IMR-90 (cell line): ENCODE measurements around the gene RGS16. TPM values are rescaled to one million over a fixed set of nuclear protein-coding genes. Genes with fewer than 3 reads are reported as not detected.

ENCODE experiments used
- ATAC-seq: fragments of 200-7000 bp; cut with Tn5 transposase; 2 replicates; pipeline ENCODE4 v1.9.1; 2020; ENCODE audit warnings: low read depth, mild to moderate bottlenecking, moderate library complexity
- BruUV-seq: library from RNA; stranded (reverse); fragments of 400-500 nt; replicated peaks from 2 replicates; lab custom pipeline; 2021; lab: Mats Ljungman, UMichigan
- CTCF ChIA-PET: fragments of 300-600 bp; formaldehyde crosslinking; extraction: SDS; loops from one replicate; lab custom pipeline; 2021; ENCODE audit warnings: antibody characterized with exemption; lab: Yijun Ruan, JAX
- POLR2A ChIA-PET: fragments of 300-600 bp; sonication (Branson Sonifier 250); formaldehyde crosslinking; loops from one replicate; lab custom pipeline; 2022; ENCODE audit warnings: antibody characterized with exemption; ENCODE audit not compliant: unreplicated experiment; lab: Charles Lee
- DNase-seq: peaks from one replicate; pipeline ENCODE4 v3.0.0; 2013
- H2AFZ ChIP-seq: replicated peaks from 2 replicates; pipeline ENCODE3; 2013; ENCODE audit warnings: low read length, mild to moderate bottlenecking; ENCODE audit not compliant: poor library complexity
- H2AK5ac ChIP-seq: 2 replicates; pipeline ENCODE4 v1.6.1; 2013; ENCODE audit warnings: low read depth, low read length, inconsistent platforms
- H2AK9ac ChIP-seq: replicated peaks from 2 replicates; pipeline ENCODE3; 2013; ENCODE audit warnings: mild to moderate bottlenecking, low read depth, low read length, moderate library complexity; ENCODE audit not compliant: poor library complexity
- H2BK120ac ChIP-seq: 2 replicates; pipeline ENCODE4 v1.6.1; 2013; ENCODE audit warnings: low read depth, low read length, inconsistent platforms
- H2BK15ac ChIP-seq: 3 replicates; pipeline ENCODE4 v1.6.1; 2013; ENCODE audit warnings: low read depth, low read length, inconsistent platforms
- H2BK20ac ChIP-seq: 2 replicates; pipeline ENCODE4 v1.6.1; 2013; ENCODE audit warnings: low read depth, mild to moderate bottlenecking, inconsistent platforms, low read length, moderate library complexity
- H2BK5ac ChIP-seq: 2 replicates; pipeline ENCODE4 v1.6.1; 2013; ENCODE audit warnings: mild to moderate bottlenecking, low read depth, low read length, inconsistent platforms; ENCODE audit not compliant: poor library complexity, severe bottlenecking
- H3K14ac ChIP-seq: replicated peaks from 2 replicates; pipeline ENCODE4 v1.6.1; 2013; ENCODE audit warnings: low read depth, low read length, inconsistent platforms
- H3K18ac ChIP-seq: 2 replicates; pipeline ENCODE4 v1.6.1; 2013; ENCODE audit warnings: low read depth, low read length, control low read depth
- H3K23ac ChIP-seq: 2 replicates; pipeline ENCODE4 v1.6.1; 2013; ENCODE audit warnings: low read depth, low read length, inconsistent platforms
- H3K27ac ChIP-seq: 2 replicates; pipeline ENCODE4 v1.5.1; 2013; ENCODE audit warnings: mild to moderate bottlenecking, control low read depth, low read length; ENCODE audit not compliant: insufficient read depth
- H3K27me3 ChIP-seq: 2 replicates; pipeline ENCODE4 v1.6.1; 2013; ENCODE audit warnings: low read length; ENCODE audit not compliant: control insufficient read depth, insufficient read depth
- H3K36me3 ChIP-seq: 2 replicates; pipeline ENCODE4 v1.6.1; 2013; ENCODE audit warnings: low read length, mixed read lengths; ENCODE audit not compliant: control insufficient read depth, insufficient read depth
- H3K4ac ChIP-seq: 2 replicates; pipeline ENCODE4 v1.6.1; 2013; ENCODE audit warnings: low read depth, low read length, inconsistent platforms
- H3K4me1 ChIP-seq: 2 replicates; pipeline ENCODE4 v1.6.1; 2013; ENCODE audit warnings: low read length, mixed read lengths; ENCODE audit not compliant: control insufficient read depth, insufficient read depth
- H3K4me2 ChIP-seq: 2 replicates; pipeline ENCODE4 v1.6.1; 2013; ENCODE audit warnings: low read depth, mild to moderate bottlenecking, control low read depth, low read length, moderate library complexity
- H3K4me3 ChIP-seq: 2 replicates; pipeline ENCODE4 v1.5.1; 2013; ENCODE audit warnings: low read depth, mild to moderate bottlenecking, control low read depth, low read length, moderate library complexity; ENCODE audit not compliant: insufficient read depth
- H3K56ac ChIP-seq: 2 replicates; pipeline ENCODE4 v1.6.1; 2013; ENCODE audit warnings: low read length, inconsistent platforms; ENCODE audit not compliant: insufficient read depth; ENCODE audit errors: extremely low read depth
- H3K79me1 ChIP-seq, 2 experiments: 2 replicates each; pipeline ENCODE4 v1.6.1; 2013; ENCODE audit warnings: low read length in 2 of 2, inconsistent platforms in 1 of 2, low read depth in 1 of 2
- H3K9ac ChIP-seq: 2 replicates; pipeline ENCODE4 v1.6.1; 2013; ENCODE audit warnings: low read depth, low read length, control low read depth
- H3K9me1 ChIP-seq: 2 replicates; pipeline ENCODE4 v1.6.1; 2013; ENCODE audit warnings: low read length, inconsistent platforms; ENCODE audit not compliant: insufficient read depth
- H3K9me3 ChIP-seq: 2 replicates; pipeline ENCODE4 v1.6.1; 2013; ENCODE audit warnings: low read length; ENCODE audit not compliant: control insufficient read depth, insufficient read depth
- H4K20me1 ChIP-seq: 2 replicates; pipeline ENCODE4 v1.6.1; 2013; ENCODE audit warnings: low read length, inconsistent platforms; ENCODE audit not compliant: insufficient read depth
- H4K5ac ChIP-seq: 2 replicates; pipeline ENCODE4 v1.6.1; 2013; ENCODE audit warnings: mild to moderate bottlenecking, low read depth, low read length, control low read depth
- H4K8ac ChIP-seq, 2 experiments: 2 replicates each; pipeline ENCODE4 v1.6.1; 2013; ENCODE audit warnings: low read depth in 2 of 2, low read length in 2 of 2, control low read depth in 1 of 2, inconsistent platforms in 1 of 2
- H4K91ac ChIP-seq: 2 replicates; pipeline ENCODE4 v1.6.1; 2013; ENCODE audit warnings: low read depth, low read length, inconsistent platforms; ENCODE audit not compliant: insufficient read depth
- BHLHE40 ChIP-seq: fragments of 150-350 bp; IDR thresholded peaks from 2 replicates; pipeline ENCODE4 v1.6.1; 2016; ENCODE audit warnings: mild to moderate bottlenecking, low read depth, low read length
- CEBPB ChIP-seq: IDR thresholded peaks from 2 replicates; pipeline ENCODE4 v1.6.1; 2012; ENCODE audit warnings: low read depth, low read length, improper control_type of control experiment
- CHD1 ChIP-seq: IDR thresholded peaks from 2 replicates; pipeline ENCODE4 v1.6.1; 2012; ENCODE audit warnings: low read depth, low read length, improper control_type of control experiment
- CTCF ChIP-seq: conservative IDR thresholded peaks from 2 replicates; pipeline ENCODE4 v1.5.1; 2012; ENCODE audit warnings: mild to moderate bottlenecking, low read depth, low read length, improper control_type of control experiment
- ELK1 ChIP-seq: fragments of 150-350 bp; IDR thresholded peaks from 2 replicates; pipeline ENCODE4 v1.6.1; 2016; ENCODE audit warnings: low read depth, mild to moderate bottlenecking, low read length, moderate library complexity, borderline replicate concordance
- FOS ChIP-seq: fragments of 150-350 bp; IDR thresholded peaks from 2 replicates; pipeline ENCODE4 v1.6.1; 2016; ENCODE audit warnings: low read depth, low read length
- MAFK ChIP-seq: IDR thresholded peaks from 2 replicates; pipeline ENCODE4 v1.6.1; 2012; ENCODE audit warnings: low read depth, low read length, improper control_type of control experiment
- MAZ ChIP-seq: IDR thresholded peaks from 2 replicates; pipeline ENCODE4 v1.6.1; 2012; ENCODE audit warnings: low read depth, mild to moderate bottlenecking, low read length, improper control_type of control experiment, moderate library complexity, borderline replicate concordance
- MXI1 ChIP-seq: IDR thresholded peaks from 2 replicates; pipeline ENCODE4 v1.6.1; 2012; ENCODE audit warnings: low read depth, mild to moderate bottlenecking, low read length, moderate library complexity, borderline replicate concordance
- NFE2L2 ChIP-seq: fragments of 150-350 bp; IDR thresholded peaks from 2 replicates; pipeline ENCODE4 v1.6.1; 2016; ENCODE audit warnings: low read depth, mild to moderate bottlenecking, low read length
- POLR2A ChIP-seq: IDR thresholded peaks from 2 replicates; pipeline ENCODE4 v1.6.1; 2012; ENCODE audit warnings: mild to moderate bottlenecking, low read depth, low read length
- RAD21 ChIP-seq: IDR thresholded peaks from 2 replicates; pipeline ENCODE4 v1.6.1; 2012; ENCODE audit warnings: low read length, improper control_type of control experiment
- RCOR1 ChIP-seq: IDR thresholded peaks from 2 replicates; pipeline ENCODE4 v1.6.1; 2012; ENCODE audit warnings: mild to moderate bottlenecking, low read length, improper control_type of control experiment; ENCODE audit not compliant: insufficient replicate concordance
- RFX5 ChIP-seq: IDR thresholded peaks from 2 replicates; pipeline ENCODE4 v1.8.0; 2012; ENCODE audit warnings: low read depth, mild to moderate bottlenecking, low read length, moderate library complexity
- SMC3 ChIP-seq: fragments of 150-350 bp; IDR thresholded peaks from 2 replicates; pipeline ENCODE4 v1.6.1; 2016; ENCODE audit warnings: low read depth, mild to moderate bottlenecking, antibody characterized with exemption, low read length, moderate library complexity
- USF2 ChIP-seq: fragments of 150-350 bp; IDR thresholded peaks from 2 replicates; pipeline ENCODE4 v1.6.1; 2017; ENCODE audit warnings: mild to moderate bottlenecking, antibody characterized with exemption, low read length, low read depth
- WGBS, 2 experiments: methylation state at CpG; one replicate each; pipeline versions ENCODE4 v1.1.5 to v1.1.7; 2013; ENCODE audit warnings: missing lambda C conversion rate in 2 of 2; ENCODE audit not compliant: insufficient read length in 1 of 2; ENCODE audit errors: extremely low coverage in 2 of 2; 5-methylcytosine and 5-hydroxymethylcytosine counted together
- dilution Hi-C: fragments of 300-500 bp; cut with HindIII; formaldehyde crosslinking; loops from one replicate; pipeline ENCODE4 v1.14.3; 2018; ENCODE audit warnings: low sequenced_read_pairs; ENCODE audit not compliant: unreplicated experiment
- in situ Hi-C: fragments of 300-500 bp; cut with MboI; formaldehyde crosslinking; loops from 3 replicates; pipeline ENCODE4 v1.14.3; 2019; ENCODE audit warnings: low sequenced_read_pairs, inconsistent platforms, mixed read lengths
- intact Hi-C: fragments of 100-400 bp; cut with micrococcal nuclease; formaldehyde crosslinking; loops from 2 replicates; pipeline ENCODE4 v1.10.0; 2022
- polyA plus RNA-seq, 3 experiments: library from polyadenylated mRNA; depleted of rRNA; stranded (reverse); fragments of >200 nt; gene quantifications; 2 replicates each; pipeline ENCODE4 v1.2.3, GENCODE V29; 2012; ENCODE audit warnings: low replicate concordance in 1 of 3
- total RNA-seq: library from RNA; depleted of rRNA; stranded (reverse); fragments of >200 nt; gene quantifications from 2 replicates; pipeline ENCODE4 v1.2.3, GENCODE V29; 2012

Gene RGS16
- total and polyA plus RNA-seq, 2 of the 4 experiments (the other 2 are of a cell fraction), result 0.15 to 0.18 TPM

- peaks cover 2% of the 10 kb centered on the region; the same call in 1 of the 2 replicates for H3K27me3 ChIP-seq
- H3K4me3 ChIP-seq, result no peak overlapping the region
- no peak overlapping the region for H4K91ac ChIP-seq
- H2BK5ac ChIP-seq, result no peak overlapping the region
- H3K9ac ChIP-seq, result no peak overlapping the region
- no peak overlapping the region for H2AK5ac ChIP-seq
- H2AFZ ChIP-seq, result no peak overlapping the region
- H3K36me3 ChIP-seq, result peaks cover 4% of the 10 kb centered on the region; the same call in 1 of the 2 replicates
- no peak overlapping the region for H3K23ac ChIP-seq
- no peak overlapping the region for H2BK120ac ChIP-seq
- dilution Hi-C loops, result no loop called here
- intact Hi-C loops, result no loop called here
- H3K14ac ChIP-seq, result no peak overlapping the region
- no peaks in the 10 kb centered on the region for H4K20me1 ChIP-seq
- H2AK9ac ChIP-seq, result no peak overlapping the region
- H3K9me1 ChIP-seq, result no peaks in the 10 kb centered on the region
- DNase-seq, result no peak
- H3K56ac ChIP-seq, result no peak overlapping the region
- no peak overlapping the region for H3K4ac ChIP-seq
- H3K4me1 ChIP-seq, result no peaks in the 10 kb centered on the region
- no CpG with 5 or more reads among the region's 1 CpG for WGBS, 2 experiments
- CTCF ChIA-PET, result interaction anchor here (1.3 kb wide), 1 partner anchor 8 kb away, joined by 3 read pairs; no protein-coding TSS in a partner anchor
- H4K8ac ChIP-seq, result no peak overlapping the region
- no peaks in the 10 kb centered on the region for H3K79me1 ChIP-seq
- in situ Hi-C loops, result no loop called here
- no peaks in the 10 kb centered on the region for H3K9me3 ChIP-seq
- H4K5ac ChIP-seq, result no peak overlapping the region
- TF ChIP-seq POLR2A (no peak), MXI1 (no peak), BHLHE40 (no peak), CHD1 (no peak), FOS (no peak), RFX5 (no peak), CTCF (no peak), RCOR1 (no peak), CEBPB (no peak), USF2 (no peak), ELK1 (no peak), SMC3 (no peak), NFE2L2 (no peak), MAZ (no peak), MAFK (no peak), RAD21 (no peak)
- H2BK15ac ChIP-seq, result no peak overlapping the region
- no TSS peak for BruUV-seq
- ATAC-seq, result no peak
- H2BK20ac ChIP-seq, result no peak overlapping the region
- H3K18ac ChIP-seq, result no peak overlapping the region
- POLR2A ChIA-PET, result no interaction called here
- H3K4me2 ChIP-seq, result no peak overlapping the region
- H3K27ac ChIP-seq, result no peak overlapping the region
Measured at GRCh38 chr1:182587093-182587492, 17.1 kb downstream of the RGS16 start.
